GF-D8 (cell line): ENCODE measurements around the gene KRT16.
"Not testable (repeated sequence)": the region's sequence is repeated elsewhere in the genome, so short reads cannot be mapped to it uniquely, and the experiment has no call there.

Experiments used
- DNase-seq: peaks from one replicate; lab custom pipeline; 2025; lab: John Stamatoyannopoulos, UW

The KRT16 gene

GRCh38 chr17:41614767-41615166 lies 2.2 kb upstream of the KRT16 start:
- DNase-seq = not testable (repeated sequence)

GRCh38 chr17:41614098-41614497 lies 1.5 kb upstream of the KRT16 start:
- DNase-seq = no peak

- no peak for DNase-seq
Measured at GRCh38 chr17:41613277-41614082, 913 bp upstream of the KRT16 start.

- DNase-seq = no peak
Measured at GRCh38 chr17:41610965-41611640, 1.5 kb downstream of the KRT16 start.

GRCh38 chr17:41610061-41610517 lies 2.5 kb downstream of the KRT16 start:
- DNase-seq = not testable (repeated sequence)

GRCh38 chr17:41606930-41607329 lies 5.6 kb downstream of the KRT16 start:
- not testable (repeated sequence) for DNase-seq

- no peak for DNase-seq
Measured at GRCh38 chr17:41602524-41602923, 10.0 kb downstream of the KRT16 start.

GRCh38 chr17:41600318-41600717 lies 12.2 kb downstream of the KRT16 start:
- DNase-seq = no peak

GRCh38 chr17:41599680-41600079 lies 12.9 kb downstream of the KRT16 start:
- DNase-seq = no peak

- DNase-seq = no peak
Measured at GRCh38 chr17:41595585-41595984, 17.0 kb downstream of the KRT16 start.

- DNase-seq = no peak
Measured at GRCh38 chr17:41594363-41594915, 18.1 kb downstream of the KRT16 start.

GRCh38 chr17:41593306-41593981 lies 19.1 kb downstream of the KRT16 start:
- DNase-seq = no peak

- no peak for DNase-seq
Measured at GRCh38 chr17:41592601-41593305, 19.8 kb downstream of the KRT16 start.

GRCh38 chr17:41589301-41589700 lies 23.3 kb downstream of the KRT16 start:
- no peak for DNase-seq

- no peak for DNase-seq
Measured at GRCh38 chr17:41588126-41588810, 24.3 kb downstream of the KRT16 start.

- no peak for DNase-seq
Measured at GRCh38 chr17:41586863-41587495, 25.6 kb downstream of the KRT16 start, which contains the start of gene KRT14. Gene KRT14 (minus strand): TSS chr17:41586895. CDS start chr17:41586834, 61 bp downstream.

- no peak for DNase-seq
Measured at GRCh38 chr17:41585301-41586056, 27.1 kb downstream of the KRT16 start.

- not testable (repeated sequence) for DNase-seq
Measured at GRCh38 chr17:41584331-41584927, 28.1 kb downstream of the KRT16 start.
